Measurements from ENCODE around the gene PCGF3.
"Not testable (repeated sequence)": the region's sequence is repeated elsewhere in the genome, so short reads cannot be mapped to it uniquely, and the experiment has no call there.

Gene PCGF3

GRCh38 chr4:668219-668618, 37.4 kb upstream of the PCGF3 start:
- not testable (repeated sequence) for DNase-seq

- DNase-seq: not testable (repeated sequence)
Observed at GRCh38 chr4:669806-670559, 35.6 kb upstream of the PCGF3 start.

GRCh38 chr4:671769-672168, 33.9 kb upstream of the PCGF3 start:
- no peak for DNase-seq

GRCh38 chr4:673349-674091, 32.1 kb upstream of the PCGF3 start:
- DNase-seq: no peak

- peak; percentile 39 for DNase-seq
Observed at GRCh38 chr4:674172-675035, 31.2 kb upstream of the PCGF3 start, which contains the start of the genes ATP5ME and MYL5. Gene ATP5ME, minus strand, starts transcription at chr4:674276. Its CDS starts 29 bp downstream, at chr4:674247. Gene MYL5, plus strand, starts transcription at chr4:674542. Its CDS starts 3,485 bp downstream, at chr4:678027.

- no peak for DNase-seq
Observed at GRCh38 chr4:675036-675882, 30.4 kb upstream of the PCGF3 start.

GRCh38 chr4:675980-676870, 29.4 kb upstream of the PCGF3 start:
- no peak for DNase-seq

- no peak for DNase-seq
Observed at GRCh38 chr4:676871-677235, 28.8 kb upstream of the PCGF3 start.

- no peak for DNase-seq
Observed at GRCh38 chr4:677431-678293, 28.0 kb upstream of the PCGF3 start.

GRCh38 chr4:678331-679103, 27.1 kb upstream of the PCGF3 start:
- no peak for DNase-seq

GRCh38 chr4:679104-679481, 26.5 kb upstream of the PCGF3 start:
- DNase-seq: no peak

GRCh38 chr4:679629-680028, 26.0 kb upstream of the PCGF3 start:
- DNase-seq: no peak

GRCh38 chr4:680091-680490, 25.5 kb upstream of the PCGF3 start:
- no peak for DNase-seq

GRCh38 chr4:680551-680927, 25.1 kb upstream of the PCGF3 start:
- DNase-seq: no peak

GRCh38 chr4:680928-681645, 24.5 kb upstream of the PCGF3 start:
- no peak for DNase-seq

GRCh38 chr4:681736-682451, 23.7 kb upstream of the PCGF3 start:
- DNase-seq: no peak

- no peak for DNase-seq
Observed at GRCh38 chr4:682490-683172, 23.0 kb upstream of the PCGF3 start.
